ENCODE data around the gene FEZ2.

GRCh38 chr2:36526226-36526625 lies 71.7 kb downstream of the FEZ2 start:
- no peak for TF ChIP-seq POLR2A (IDR thresholded peaks at IDR 0.05)
- no peak for TF ChIP-seq CTCF (IDR thresholded peaks at IDR 0.05)

All from thyroid gland (tissue), 4 donors.